Activated naive CD4-positive, alpha-beta T cell treated with anti-CD3 and anti-CD28 coated beads, Interleukin-2, amount 50 U/mL, for 24 hours (primary cell): Measurements from ENCODE around the gene ASL.
A peak's percentile ranks its signal among the peaks of the same experiment; 100 is the strongest.
"Not testable (repeated sequence)": the region's sequence is repeated elsewhere in the genome, so short reads cannot be mapped to it uniquely, and the experiment has no call there.

ENCODE experiments used
- H3K27ac Mint-ChIP-seq: one replicate; pipeline ENCODE4 v1.8.0; 2021; ENCODE audit warnings: mild to moderate bottlenecking, mixed read lengths
- H3K27me3 Mint-ChIP-seq: one replicate; pipeline ENCODE4 v1.8.0; 2021; ENCODE audit warnings: mixed read lengths
- H3K36me3 Mint-ChIP-seq: one replicate; pipeline ENCODE4 v1.8.0; 2021; ENCODE audit warnings: mixed read lengths
- H3K4me1 Mint-ChIP-seq: one replicate; pipeline ENCODE4 v1.8.0; 2021; ENCODE audit warnings: mixed read lengths
- H3K4me3 Mint-ChIP-seq: one replicate; pipeline ENCODE4 v1.8.0; 2021; ENCODE audit warnings: mild to moderate bottlenecking, mixed read lengths
- H3K9me3 Mint-ChIP-seq: one replicate; pipeline ENCODE4 v1.8.0; 2021; ENCODE audit warnings: mixed read lengths

Gene ASL

DNA sequence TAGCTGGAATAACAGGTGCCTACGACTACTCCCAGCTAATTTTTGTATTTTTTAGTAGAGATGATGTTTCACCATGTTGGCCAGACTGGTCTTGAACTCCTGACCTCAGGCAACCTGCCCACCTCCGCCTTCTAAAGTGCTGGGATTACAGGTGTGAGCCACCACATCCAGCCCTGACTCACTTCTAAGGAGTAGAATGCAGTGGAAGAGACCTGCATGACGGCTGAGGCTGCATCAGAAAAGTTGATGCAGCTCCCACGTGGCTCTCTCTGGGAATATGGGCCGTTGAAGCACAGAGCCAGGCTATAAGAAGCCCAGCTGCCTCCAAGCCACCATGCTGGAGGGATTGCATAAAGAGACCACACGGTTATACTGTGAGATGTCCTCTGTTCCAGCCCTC lies 21.6 kb upstream of the ASL start:
- no peak overlapping the region for H3K27ac Mint-ChIP-seq
- no peak overlapping the region for H3K4me3 Mint-ChIP-seq
- H3K36me3 Mint-ChIP-seq = no peaks in the 10 kb centered on the region
- H3K27me3 Mint-ChIP-seq = no peaks in the 10 kb centered on the region
- no peaks in the 10 kb centered on the region for H3K4me1 Mint-ChIP-seq
- H3K9me3 Mint-ChIP-seq = no peaks in the 10 kb centered on the region

DNA sequence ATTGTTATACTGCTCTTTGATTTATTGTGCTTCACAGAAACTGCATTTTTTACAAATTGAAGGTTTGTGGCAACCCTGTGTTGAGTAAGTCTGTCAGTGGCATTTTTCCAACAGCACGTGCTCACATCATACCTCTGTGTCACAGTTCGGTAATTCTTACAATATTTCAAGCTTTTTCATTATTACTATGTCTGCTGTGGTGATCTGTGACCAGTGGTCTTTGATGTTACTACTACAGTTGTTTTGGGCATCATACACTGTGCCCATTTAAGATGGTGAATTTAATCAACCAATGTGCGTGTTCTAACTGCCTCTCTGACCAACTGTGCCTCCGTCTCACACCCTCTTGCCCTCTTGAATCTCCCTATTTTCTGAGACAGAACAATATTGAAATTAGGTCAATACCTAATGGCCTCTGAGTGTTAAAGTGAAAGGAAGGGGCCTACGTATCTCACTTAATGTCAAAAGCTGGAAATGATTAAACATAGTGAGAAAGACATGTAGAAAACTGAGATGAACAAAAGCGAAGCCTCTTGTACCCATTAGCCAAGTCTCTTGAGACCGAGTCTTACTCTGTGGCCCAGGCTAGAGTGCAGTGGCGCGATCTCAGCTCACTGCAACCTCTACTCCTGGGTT lies 20.2 kb upstream of the ASL start:
- H3K4me1 Mint-ChIP-seq = no peaks in the 10 kb centered on the region

DNA sequence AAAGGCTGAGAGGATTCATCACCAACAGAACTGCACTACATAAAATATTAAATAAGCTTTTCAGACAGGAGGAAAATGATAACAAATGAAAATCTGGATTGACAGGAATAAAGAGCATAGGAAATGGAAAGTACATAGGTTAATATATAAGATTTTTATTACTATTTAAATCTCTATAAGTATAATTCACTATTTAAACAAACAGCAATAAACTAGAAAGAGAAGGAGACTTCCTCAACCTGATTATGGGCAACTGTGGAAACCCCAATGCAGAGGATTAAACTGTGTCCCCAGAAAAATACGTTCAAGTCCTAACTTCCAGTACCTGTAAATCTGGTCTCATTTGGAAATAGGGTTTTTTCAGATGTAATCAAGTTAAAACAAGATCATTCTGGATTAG lies 14.8 kb upstream of the ASL start:
- H3K27me3 Mint-ChIP-seq = no peaks in the 10 kb centered on the region
- H3K9me3 Mint-ChIP-seq = no peaks in the 10 kb centered on the region
- H3K4me1 Mint-ChIP-seq = no peaks in the 10 kb centered on the region
- no peaks in the 10 kb centered on the region for H3K36me3 Mint-ChIP-seq
- H3K4me3 Mint-ChIP-seq = no peak overlapping the region
- no peak overlapping the region for H3K27ac Mint-ChIP-seq

More for the DNA sequence above, 20.2 kb upstream of the ASL start:
- Mint-ChIP-seq H3K4me3 (no peak overlapping the region), H3K9me3 (no peaks in the 10 kb centered on the region), H3K27me3 (no peaks in the 10 kb centered on the region), H3K27ac (no peak overlapping the region), H3K36me3 (no peaks in the 10 kb centered on the region)

DNA sequence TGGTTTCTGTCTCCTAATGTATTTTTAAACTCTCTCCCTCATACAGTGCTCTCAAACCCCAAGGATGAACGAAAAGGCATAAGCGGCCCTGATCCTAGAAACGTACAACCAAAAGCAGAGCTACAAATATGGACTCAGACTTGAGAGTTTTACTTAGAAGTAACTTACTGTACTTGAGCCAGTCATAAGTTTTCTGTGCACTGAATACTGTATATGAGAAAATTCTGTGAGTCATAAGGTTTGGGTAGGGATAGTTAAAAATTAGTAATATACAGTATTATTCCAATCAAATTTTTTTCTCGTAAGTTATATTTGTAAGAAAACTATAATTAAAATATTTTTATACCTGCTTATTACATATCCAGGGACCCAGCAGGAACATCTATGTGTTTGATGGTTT lies 5.9 kb upstream of the ASL start:
- Mint-ChIP-seq H3K36me3 (peaks cover 1% of the 10 kb centered on the region), H3K9me3 (peaks cover 5% of the 10 kb centered on the region), H3K27ac (no peak overlapping the region), H3K4me1 (no peaks in the 10 kb centered on the region), H3K4me3 (no peak overlapping the region), H3K27me3 (no peaks in the 10 kb centered on the region)

DNA sequence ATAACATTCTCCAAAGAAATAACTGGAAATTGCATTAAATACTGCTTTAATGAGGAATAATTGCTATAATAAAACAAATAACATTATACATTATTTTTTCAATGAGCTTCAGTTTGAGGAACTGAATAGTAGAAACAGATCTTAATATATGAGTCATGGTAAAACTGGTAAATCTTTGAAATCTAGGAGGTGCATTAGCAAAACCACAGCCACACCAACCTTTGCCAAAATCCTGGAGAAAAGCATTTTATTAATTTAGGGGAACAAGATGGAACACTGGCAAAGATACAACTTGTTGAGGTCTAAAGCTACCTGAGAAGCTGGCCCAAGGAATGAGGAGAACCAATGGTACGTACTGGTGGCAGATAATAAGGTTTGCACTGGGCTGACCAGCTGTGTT lies 5.4 kb upstream of the ASL start:
- Mint-ChIP-seq H3K4me3 (no peak overlapping the region), H3K27ac (no peak overlapping the region), H3K36me3 (peaks cover 1% of the 10 kb centered on the region), H3K4me1 (no peaks in the 10 kb centered on the region), H3K27me3 (no peaks in the 10 kb centered on the region), H3K9me3 (peaks cover 5% of the 10 kb centered on the region)

DNA sequence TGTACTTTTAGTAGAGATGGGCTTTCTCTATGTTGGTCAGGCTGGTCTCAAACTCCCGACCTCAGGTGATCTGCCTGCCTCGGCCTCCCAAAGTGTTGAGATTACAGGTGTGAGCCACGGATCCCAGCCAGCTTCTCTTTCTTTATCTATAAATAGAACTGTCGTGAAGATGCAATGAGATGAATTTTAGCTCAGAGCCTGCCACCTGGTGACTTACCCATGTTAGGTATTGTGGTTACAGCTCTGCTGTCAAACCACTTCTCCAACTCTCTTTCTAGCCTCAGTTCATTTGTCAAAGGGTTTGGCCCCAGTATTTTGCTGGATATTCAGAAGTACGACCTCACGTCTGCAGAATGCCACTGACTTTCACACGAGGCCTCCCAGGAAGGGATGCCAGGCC lies 3.4 kb upstream of the ASL start:
- H3K9me3 Mint-ChIP-seq, H3K36me3 Mint-ChIP-seq, H3K27me3 Mint-ChIP-seq, H3K4me3 Mint-ChIP-seq, H3K27ac Mint-ChIP-seq: not testable (repeated sequence)
- peaks cover 10% of the 10 kb centered on the region for H3K4me1 Mint-ChIP-seq

DNA sequence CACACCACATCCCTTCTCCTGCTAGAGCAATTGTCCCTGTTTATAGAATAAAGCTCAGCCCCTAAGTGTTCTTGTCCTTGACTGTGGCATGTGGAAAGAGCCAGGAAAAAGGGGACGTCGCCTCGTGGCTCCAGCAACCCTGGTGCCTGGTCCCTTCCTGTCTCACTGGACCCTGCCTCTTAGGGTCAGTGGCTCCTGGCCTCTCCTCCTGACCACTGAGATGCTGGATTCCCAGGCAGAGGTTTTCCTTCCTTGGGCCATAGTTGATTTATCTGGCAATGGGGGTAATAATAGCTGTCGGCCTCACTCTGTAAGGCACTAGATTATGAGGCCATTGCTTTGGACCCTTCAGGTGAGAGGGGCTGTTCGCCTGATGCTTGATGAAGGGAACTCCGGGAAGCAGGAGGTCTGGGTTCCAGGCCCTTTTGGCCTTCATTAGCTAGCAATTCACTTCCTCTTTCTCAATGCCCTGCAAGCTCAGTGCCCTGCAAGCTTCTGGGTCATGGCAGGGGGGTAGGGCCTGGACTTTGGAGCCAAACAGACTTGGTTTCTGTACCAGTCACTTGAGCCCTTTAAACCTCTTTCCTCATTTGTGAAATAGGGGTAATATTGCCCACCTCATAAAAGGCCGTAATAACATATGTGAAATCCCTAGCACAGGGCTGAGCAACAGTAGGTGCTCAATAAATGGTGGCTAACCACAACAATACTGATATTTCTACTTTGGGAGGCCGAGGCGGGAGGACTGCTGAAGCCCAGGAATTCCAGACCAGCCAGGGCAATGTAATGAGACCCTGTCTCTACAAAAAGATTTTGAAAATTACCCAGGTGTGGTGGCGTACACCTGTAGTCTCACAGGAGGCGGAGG lies 1.1 kb downstream of the ASL start:
- no peak overlapping the region for H3K27ac Mint-ChIP-seq

DNA sequence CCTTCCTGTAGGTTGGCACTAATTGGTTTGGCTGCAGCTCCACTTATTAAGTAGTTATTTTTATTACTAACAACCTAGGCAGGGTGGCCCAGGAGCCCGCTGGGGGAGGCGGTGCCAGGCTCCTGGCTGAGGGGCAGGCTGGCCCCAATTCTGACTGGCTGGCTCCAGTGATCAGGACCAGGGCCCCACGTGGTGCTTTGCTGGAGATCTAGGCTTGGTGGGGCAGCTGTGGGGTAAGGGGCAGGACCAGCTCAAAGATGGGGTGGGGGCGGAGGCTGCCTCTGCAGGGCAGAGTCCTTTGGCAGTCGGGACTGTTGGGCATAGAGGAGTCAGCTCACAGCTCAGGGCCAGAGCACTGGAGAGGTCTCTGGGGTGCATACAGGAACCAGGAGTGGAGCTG lies 2.4 kb downstream of the ASL start:
- Mint-ChIP-seq H3K4me1 (peaks cover 15% of the 10 kb centered on the region), H3K27ac (no peak overlapping the region), H3K4me3 (no peak overlapping the region), H3K27me3 (no peaks in the 10 kb centered on the region), H3K9me3 (no peaks in the 10 kb centered on the region), H3K36me3 (no peaks in the 10 kb centered on the region)

More for the DNA sequence above, 1.1 kb downstream of the ASL start:
- H3K9me3 Mint-ChIP-seq = no peaks in the 10 kb centered on the region
- peaks cover 15% of the 10 kb centered on the region for H3K4me1 Mint-ChIP-seq
- no peaks in the 10 kb centered on the region for H3K36me3 Mint-ChIP-seq
- no peaks in the 10 kb centered on the region for H3K27me3 Mint-ChIP-seq
- peak overlapping the region; percentile 81 for H3K4me3 Mint-ChIP-seq

DNA sequence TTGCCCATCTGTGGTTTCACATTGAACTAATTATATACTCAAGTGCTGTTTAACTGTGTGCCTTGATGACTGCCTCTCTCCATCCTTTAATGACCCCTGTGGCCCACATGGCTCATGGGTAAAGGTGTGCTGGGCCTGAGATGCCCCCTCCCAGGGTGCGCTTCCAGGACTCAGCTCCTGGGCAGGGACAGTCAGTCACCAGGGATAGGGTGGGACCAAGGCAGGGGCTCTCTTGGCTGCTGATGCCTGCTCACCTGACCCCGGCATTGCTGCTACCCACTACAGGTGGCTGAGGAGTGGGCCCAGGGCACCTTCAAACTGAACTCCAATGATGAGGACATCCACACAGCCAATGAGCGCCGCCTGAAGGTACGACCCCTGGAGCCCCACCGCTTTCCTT lies 6.5 kb downstream of the ASL start:
- peaks cover 6% of the 10 kb centered on the region for H3K4me1 Mint-ChIP-seq
- H3K27me3 Mint-ChIP-seq = no peaks in the 10 kb centered on the region
- H3K36me3 Mint-ChIP-seq = peaks cover 5% of the 10 kb centered on the region
- no peak overlapping the region for H3K27ac Mint-ChIP-seq
- no peaks in the 10 kb centered on the region for H3K9me3 Mint-ChIP-seq
- no peak overlapping the region for H3K4me3 Mint-ChIP-seq

DNA sequence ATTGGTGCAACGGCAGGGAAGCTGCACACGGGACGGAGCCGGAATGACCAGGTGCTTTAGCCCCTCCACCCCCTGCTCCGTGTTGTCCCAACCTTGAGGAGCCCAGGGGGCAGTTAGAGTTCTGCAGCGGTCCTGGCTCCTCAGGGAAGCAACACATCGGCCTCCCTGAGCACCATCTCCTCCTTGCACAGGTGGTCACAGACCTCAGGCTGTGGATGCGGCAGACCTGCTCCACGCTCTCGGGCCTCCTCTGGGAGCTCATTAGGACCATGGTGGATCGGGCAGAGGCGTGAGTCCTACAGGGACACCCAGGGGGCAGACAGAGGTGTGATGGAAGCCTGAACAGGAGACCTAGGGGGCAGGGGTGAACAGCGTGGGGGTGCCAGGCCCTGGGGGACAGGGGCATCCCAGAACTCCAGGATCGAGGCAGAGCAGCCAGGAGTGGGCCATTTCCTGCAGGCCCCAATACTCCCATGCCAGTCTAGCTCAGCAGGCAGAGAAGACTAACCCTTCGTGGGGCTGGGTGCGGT lies 7.3 kb downstream of the ASL start:
- no peak overlapping the region for H3K4me3 Mint-ChIP-seq
- H3K27me3 Mint-ChIP-seq = no peaks in the 10 kb centered on the region
- H3K27ac Mint-ChIP-seq = no peak overlapping the region
- H3K9me3 Mint-ChIP-seq = no peaks in the 10 kb centered on the region
- no peaks in the 10 kb centered on the region for H3K4me1 Mint-ChIP-seq
- peaks cover 5% of the 10 kb centered on the region for H3K36me3 Mint-ChIP-seq

DNA sequence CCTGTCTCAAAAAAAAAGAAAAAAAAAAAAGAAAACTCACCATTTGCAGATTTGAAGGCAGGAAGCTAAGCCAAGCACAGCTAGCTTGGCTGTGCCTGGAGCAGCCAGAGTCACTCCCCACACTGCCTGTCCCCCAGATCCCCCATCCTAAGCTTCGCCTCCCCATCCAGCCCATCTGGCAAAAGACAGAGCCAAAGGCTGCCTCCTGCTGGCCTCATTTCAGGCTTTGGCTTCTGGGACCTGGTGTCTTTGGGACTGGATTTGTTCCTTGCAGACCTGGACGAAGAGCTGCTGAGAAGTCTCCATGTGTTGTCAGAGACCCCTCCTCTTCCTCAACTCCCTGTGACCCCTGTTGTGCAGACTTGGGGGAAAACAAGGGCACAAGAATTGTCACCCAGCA lies 8.1 kb downstream of the ASL start:
- H3K27me3 Mint-ChIP-seq = no peaks in the 10 kb centered on the region
- H3K9me3 Mint-ChIP-seq = no peaks in the 10 kb centered on the region
- no peak overlapping the region for H3K4me3 Mint-ChIP-seq
- H3K36me3 Mint-ChIP-seq = peaks cover 5% of the 10 kb centered on the region
- no peaks in the 10 kb centered on the region for H3K4me1 Mint-ChIP-seq
- H3K27ac Mint-ChIP-seq = no peak overlapping the region

DNA sequence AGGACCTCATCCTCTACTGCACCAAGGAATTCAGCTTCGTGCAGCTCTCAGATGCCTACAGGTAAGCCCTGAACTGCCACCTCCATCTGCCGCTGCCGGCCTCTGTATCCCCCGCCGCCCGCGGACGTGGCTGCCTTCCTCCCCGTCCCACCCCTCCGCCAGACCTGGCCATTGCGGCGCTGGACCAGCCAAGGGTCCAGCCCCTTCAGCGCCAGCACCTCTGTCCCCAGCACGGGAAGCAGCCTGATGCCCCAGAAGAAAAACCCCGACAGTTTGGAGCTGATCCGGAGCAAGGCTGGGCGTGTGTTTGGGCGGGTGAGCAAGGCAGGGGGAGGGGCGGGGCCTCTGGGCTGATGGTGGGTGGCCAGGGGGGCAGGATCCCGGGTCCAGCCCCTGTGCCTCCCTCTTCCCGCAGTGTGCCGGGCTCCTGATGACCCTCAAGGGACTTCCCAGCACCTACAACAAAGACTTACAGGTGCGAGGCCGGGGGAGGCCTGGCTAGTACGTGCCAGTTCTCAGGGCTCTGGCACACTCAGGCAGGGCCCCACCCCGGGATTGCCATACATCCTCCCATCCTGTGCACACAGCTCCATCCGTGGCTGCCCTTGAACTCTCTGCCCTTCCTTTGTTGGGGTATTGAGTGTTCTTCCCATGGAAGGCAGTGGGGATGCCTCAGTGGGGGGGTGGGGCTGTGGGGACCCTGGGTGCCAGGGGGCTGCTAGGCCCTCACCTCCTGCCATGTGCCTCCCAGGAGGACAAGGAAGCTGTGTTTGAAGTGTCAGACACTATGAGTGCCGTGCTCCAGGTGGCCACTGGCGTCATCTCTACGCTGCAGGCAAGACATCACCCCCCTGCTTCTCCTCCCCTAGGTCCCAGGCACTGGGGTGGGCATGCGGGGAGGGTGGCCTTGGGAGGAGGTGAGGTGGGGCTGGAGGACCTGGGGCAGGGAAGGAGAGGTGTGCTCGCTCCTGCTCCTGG lies 13.5 kb downstream of the ASL start:
- no peaks in the 10 kb centered on the region for H3K9me3 Mint-ChIP-seq
- H3K27ac Mint-ChIP-seq = no peak overlapping the region
- no peak overlapping the region for H3K4me3 Mint-ChIP-seq
- H3K27me3 Mint-ChIP-seq = no peaks in the 10 kb centered on the region
- H3K36me3 Mint-ChIP-seq = peaks cover 2% of the 10 kb centered on the region
- no peaks in the 10 kb centered on the region for H3K4me1 Mint-ChIP-seq

DNA sequence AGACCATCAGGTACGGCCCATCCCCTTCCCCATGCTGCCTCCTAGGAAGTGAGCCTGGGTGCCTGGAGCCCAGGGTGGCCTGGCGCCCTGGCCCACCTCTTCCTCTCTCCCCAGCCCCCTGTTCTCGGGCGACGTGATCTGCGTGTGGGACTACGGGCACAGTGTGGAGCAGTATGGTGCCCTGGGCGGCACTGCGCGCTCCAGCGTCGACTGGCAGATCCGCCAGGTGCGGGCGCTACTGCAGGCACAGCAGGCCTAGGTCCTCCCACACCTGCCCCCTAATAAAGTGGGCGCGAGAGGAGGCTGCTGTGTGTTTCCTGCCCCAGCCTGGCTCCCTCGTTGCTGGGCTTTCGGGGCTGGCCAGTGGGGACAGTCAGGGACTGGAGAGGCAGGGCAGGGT lies 17.0 kb downstream of the ASL start:
- no peak overlapping the region for H3K4me3 Mint-ChIP-seq
- H3K9me3 Mint-ChIP-seq = no peaks in the 10 kb centered on the region
- no peak overlapping the region for H3K27ac Mint-ChIP-seq
- H3K27me3 Mint-ChIP-seq = no peaks in the 10 kb centered on the region
- H3K36me3 Mint-ChIP-seq = no peaks in the 10 kb centered on the region
- H3K4me1 Mint-ChIP-seq = no peaks in the 10 kb centered on the region

DNA sequence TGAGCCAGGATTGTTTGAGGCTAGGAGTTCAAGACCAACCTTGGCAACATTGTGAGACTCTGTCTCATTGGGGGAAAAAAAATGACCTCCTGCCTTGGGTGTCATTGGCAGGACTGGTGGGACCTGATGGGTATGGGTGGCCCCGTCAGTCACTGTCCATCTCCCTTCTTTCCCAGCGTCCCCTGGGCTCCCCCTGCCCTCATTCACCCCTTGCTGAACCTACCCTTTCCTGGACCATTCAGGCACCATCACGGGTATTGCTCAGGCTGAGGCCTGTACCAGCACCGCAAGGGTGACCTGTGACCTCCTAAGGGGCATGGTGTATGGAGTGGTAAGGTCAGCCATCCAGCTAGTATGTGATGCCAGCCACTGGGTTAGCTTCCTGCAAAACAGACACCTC lies 19.4 kb downstream of the ASL start:
- Mint-ChIP-seq H3K4me3 (no peak overlapping the region), H3K27me3 (no peaks in the 10 kb centered on the region), H3K36me3 (no peaks in the 10 kb centered on the region), H3K9me3 (no peaks in the 10 kb centered on the region), H3K27ac (no peak overlapping the region), H3K4me1 (peaks cover 7% of the 10 kb centered on the region)

DNA sequence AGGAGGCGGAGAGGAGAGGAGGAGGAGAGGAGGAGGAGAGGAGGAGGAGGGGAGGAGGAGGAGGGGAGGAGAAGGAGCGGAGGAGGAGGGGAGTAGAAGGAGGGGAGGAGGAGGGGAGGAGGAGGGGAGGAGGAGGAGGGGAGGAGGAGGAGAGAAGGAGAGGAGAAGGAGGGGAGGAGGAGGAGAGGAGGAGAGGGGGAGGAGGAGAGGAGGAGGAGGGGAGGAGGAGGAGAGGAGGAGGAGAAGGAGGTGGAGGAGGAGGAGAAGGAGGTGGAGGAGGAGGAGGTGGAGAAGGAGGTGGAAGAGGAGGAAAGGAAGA lies 23.6 kb downstream of the ASL start:
- Mint-ChIP-seq H3K27me3 (no peaks in the 10 kb centered on the region), H3K36me3 (no peaks in the 10 kb centered on the region), H3K4me1 (peaks cover 11% of the 10 kb centered on the region), H3K9me3 (no peaks in the 10 kb centered on the region), H3K27ac (no peak overlapping the region), H3K4me3 (no peak overlapping the region)
